Dedifferentiated amniotic fluid mesenchymal stem cell (primary cell): ENCODE measurements around the gene CLTRN.
A peak's percentile ranks its signal among the peaks of the same experiment; 100 is the strongest.
"Not testable (repeated sequence)": the region's sequence is repeated elsewhere in the genome, so short reads cannot be mapped to it uniquely, and the experiment has no call there.

Source experiments
- DNase-seq: peaks from one replicate; pipeline ENCODE4 v3.0.0-alpha.2; 2016; ENCODE audit errors: extremely low spot score

CLTRN gene

GRCh38 chrX:15664487-15665444 lies at the start of gene CLTRN:
Gene CLTRN (minus strand): TSS chrX:15664805. CDS start chrX:15664775, 30 bp downstream.
- no peak for DNase-seq

DNA sequence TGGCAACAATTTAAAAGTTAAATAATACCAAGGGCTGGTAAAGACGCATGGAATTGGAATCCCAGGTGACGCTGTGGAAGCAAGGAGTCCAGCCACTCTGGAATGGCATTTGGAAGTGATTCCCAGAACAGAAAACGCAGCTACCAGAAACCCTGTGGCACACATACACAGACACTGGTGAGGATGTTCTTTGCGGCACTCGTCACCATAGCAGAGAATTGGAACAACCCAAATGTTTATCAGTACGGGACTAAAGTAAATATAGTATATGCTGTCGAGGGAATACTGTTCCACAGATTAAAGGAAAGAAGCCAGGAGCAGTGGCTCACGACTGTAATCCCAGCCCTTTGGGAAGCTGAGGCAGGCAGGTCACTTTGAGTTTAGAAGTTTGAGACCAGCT lies 39.7 kb upstream of the CLTRN start:
- not testable (repeated sequence) for DNase-seq

- DNase-seq = not testable (repeated sequence)
Measured at GRCh38 chrX:15703809-15704208, 39.2 kb upstream of the CLTRN start.

GRCh38 chrX:15702488-15703371 lies 38.1 kb upstream of the CLTRN start:
- DNase-seq = no peak

DNA sequence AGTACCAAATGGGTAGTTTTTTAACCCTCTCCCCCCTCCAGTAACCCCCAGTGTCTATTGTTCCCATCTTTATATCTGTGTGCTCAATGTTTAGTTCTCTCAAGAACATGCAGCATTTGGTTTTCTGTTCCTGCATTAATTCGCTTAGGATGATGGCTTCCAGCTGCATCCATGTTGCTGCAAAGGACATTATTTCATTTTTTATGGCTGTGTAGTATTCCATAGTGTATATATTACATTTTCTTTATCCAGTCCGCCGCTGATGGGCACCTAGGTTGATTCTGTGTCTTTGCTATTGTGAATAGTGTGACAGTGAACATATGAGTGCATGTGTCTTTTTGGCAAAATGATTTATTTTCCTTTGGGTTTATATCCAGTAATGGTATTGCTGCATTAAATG lies 31.9 kb upstream of the CLTRN start:
- no peak for DNase-seq

- DNase-seq = no peak
Measured at GRCh38 chrX:15694941-15695451, 30.4 kb upstream of the CLTRN start.

- DNase-seq = peak; percentile 72
Measured at GRCh38 chrX:15686818-15687685, 22.4 kb upstream of the CLTRN start.

GRCh38 chrX:15683193-15683592 lies 18.6 kb upstream of the CLTRN start:
- DNase-seq = no peak

GRCh38 chrX:15681433-15681832 lies 16.8 kb upstream of the CLTRN start:
- no peak for DNase-seq

- no peak for DNase-seq
Measured at GRCh38 chrX:15680401-15680800, 15.8 kb upstream of the CLTRN start.

- DNase-seq = no peak
Measured at GRCh38 chrX:15679246-15679645, 14.6 kb upstream of the CLTRN start.

DNA sequence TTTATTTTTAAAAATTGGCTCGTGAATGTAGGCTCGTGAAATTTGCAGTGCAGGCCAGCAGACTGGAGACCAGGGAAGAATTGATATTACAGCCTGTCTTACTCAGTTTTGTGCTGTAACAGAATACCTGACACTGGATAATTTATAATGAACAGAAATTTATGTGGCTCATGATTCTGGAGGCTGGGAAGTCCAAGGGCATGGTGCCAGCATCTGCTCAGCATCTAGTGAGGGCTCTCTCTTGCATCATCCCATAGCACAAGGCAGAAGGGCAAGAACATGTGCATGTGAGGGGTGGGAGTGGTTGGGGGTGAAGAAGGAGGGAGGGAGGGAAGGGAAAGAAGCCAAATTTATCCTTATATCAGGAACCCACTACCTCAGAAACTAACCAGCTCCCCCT lies 13.7 kb upstream of the CLTRN start:
- no peak for DNase-seq

DNA sequence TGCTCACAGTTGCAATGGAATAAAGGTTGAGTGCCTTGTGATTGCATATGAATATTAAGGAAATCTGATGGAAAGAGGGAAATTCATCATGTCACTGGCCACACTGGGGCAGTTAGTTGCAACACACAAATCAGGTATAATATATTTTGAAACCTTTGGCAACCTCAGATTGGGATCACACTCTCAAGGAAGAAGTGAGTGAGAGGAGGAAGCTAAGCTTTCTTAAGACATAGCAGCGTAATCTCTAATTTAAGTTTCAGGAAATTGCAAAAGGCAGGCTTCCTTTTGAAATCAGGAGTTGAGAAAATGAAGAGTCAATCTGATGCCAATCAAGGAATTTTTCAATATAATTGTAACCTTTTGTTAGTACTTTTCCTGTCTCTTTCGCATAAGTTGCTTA lies 12.3 kb upstream of the CLTRN start:
- DNase-seq = no peak

- DNase-seq = no peak
Measured at GRCh38 chrX:15675490-15675921, 10.9 kb upstream of the CLTRN start.

DNA sequence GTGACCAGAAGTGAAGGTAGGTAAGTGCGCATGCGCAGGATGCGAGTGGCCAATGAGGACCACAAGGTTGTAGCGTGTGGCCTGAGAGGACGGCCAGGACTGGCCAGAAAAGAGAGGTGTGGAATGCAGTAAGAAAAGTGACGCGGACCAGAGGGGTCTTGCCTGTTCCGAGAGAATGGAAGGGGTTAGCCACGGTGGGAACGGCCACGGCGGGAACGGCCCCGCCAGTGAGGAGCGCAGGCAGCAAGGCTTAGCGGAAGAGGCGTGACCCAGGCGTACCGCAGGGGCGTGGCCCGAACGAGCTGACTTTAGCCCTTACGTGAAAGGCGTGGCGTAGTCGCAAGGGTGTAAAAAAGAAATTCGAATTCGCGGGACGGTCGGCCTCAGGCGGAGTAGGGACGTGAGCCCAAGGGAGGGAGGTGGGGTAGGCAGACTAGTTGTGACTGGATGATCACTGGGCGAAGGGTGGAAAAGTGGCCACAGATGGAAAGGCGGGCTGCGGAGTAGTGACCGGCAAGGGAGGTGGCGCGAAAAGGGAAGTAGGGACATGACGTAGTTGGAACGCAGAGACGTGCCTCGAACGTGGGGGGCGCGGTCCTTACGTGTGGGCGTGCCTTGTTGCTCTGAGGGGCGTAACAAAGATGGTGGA lies 10.4 kb upstream of the CLTRN start:
- DNase-seq = peak; percentile 96

- DNase-seq = no peak
Measured at GRCh38 chrX:15674514-15674840, 9.9 kb upstream of the CLTRN start.

DNA sequence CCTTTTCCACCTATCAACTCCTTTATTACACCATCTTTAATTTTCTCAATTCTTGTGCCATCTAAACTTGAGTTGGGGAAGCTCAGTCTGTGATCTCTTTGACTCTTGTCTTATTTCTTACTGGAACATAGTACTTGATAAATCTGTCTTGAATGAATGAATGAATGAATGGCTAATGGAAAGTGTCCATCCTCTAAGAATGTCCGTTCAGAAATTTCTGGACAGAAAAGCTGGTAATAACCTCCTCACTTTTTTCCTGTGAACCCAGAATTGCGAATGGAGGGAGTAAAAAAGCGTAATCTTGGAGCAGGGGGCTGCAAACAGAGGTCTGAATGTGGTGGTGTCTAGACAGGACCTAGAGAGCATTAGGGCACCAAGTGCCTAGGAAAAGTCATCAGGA lies 9.4 kb upstream of the CLTRN start:
- no peak for DNase-seq

DNA sequence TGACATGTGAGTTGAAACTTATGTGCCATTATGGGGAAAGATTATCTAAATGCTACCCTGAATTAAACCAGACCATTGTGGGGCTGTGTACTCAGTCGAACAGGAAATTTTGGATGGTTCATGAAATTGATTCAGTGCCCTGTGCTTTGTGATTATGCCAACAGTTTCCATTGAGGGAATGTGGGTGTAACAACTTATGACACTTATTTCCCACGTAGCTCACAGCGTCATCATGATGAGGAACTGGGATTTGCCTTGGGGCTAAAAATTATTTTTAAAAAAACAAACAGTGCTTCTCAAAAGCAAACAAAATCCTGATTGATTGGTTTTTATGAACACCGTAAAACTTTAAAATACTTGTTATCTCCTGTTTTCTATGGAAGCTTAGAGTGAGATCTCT lies 8.3 kb upstream of the CLTRN start:
- no peak for DNase-seq

- no peak for DNase-seq
Measured at GRCh38 chrX:15663439-15663838, 1.2 kb downstream of the CLTRN start.

- DNase-seq = not testable (repeated sequence)
Measured at GRCh38 chrX:15654804-15655203, 9.8 kb downstream of the CLTRN start.

DNA sequence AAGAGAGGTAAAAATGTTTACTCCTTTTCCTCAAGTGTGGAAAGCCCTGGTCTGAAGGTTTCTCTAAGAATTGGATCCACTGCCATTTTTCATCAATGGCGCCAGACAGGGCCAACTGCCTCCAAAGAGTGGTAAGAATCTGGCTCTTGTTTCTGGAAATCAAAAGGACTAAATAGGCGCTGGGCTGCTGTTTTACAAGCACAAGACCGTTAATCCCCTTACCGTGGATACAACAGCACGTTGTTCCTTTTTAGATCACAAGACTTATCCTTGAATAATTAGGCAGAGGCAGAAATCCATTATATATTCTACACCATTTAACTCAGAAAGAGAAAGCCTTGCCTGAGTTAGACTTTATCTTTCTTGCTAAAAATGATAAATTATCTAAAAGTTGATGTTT lies 10.6 kb downstream of the CLTRN start:
- no peak for DNase-seq
